ENCODE measurements around the gene ATP2C2. TPM values are rescaled to one million over a fixed set of nuclear protein-coding genes. Genes with fewer than 3 reads are reported as not detected.

The ATP2C2 gene
- total and polyA plus RNA-seq, 9 of the 15 experiments (the other 6 are each of a cell fraction or from before 2014, with no cell fraction given): 0.75 TPM; not detected in 8

DNA sequence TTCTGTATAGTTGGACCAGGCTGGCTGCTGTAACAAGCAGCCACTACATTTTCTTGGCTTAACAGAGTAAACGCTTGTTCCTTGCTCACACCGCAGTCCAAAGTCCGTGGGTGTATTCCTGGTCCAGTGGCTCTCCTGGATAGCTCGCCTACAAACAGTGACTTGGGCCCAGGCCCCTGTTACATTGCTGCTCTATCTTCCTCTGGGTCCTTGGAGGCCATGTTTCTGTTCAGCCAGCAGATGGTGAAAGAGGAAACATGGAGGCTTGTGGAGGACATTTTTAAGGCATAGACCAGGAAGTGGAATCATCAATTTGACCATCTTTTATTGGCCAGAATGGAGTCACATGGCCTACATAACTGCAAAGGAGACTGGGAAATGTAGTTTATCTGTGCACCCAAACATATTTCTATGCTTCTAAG lies 55.1 kb downstream of the ATP2C2 start (continued):
- TF ChIP-seq, protein P1, sequence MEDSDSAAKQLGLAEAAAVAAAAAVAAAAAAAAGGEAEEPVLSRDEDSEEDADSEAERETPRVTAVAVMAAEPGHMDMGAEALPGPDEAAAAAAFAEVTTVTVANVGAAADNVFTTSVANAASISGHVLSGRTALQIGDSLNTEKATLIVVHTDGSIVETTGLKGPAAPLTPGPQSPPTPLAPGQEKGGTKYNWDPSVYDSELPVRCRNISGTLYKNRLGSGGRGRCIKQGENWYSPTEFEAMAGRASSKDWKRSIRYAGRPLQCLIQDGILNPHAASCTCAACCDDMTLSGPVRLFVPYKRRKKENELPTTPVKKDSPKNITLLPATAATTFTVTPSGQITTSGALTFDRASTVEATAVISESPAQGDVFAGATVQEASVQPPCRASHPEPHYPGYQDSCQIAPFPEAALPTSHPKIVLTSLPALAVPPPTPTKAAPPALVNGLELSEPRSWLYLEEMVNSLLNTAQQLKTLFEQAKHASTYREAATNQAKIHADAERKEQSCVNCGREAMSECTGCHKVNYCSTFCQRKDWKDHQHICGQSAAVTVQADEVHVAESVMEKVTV (CRISPR knock-in tag; IDR thresholded peaks at IDR 0.05): 0 out of 2 replicates have a peak, but pooled peaks have one; percentile 16
- TF ChIP-seq SIN3B (IDR thresholded peaks at IDR 0.05; ENCODE audit: low read depth) (no peak), FUS (optimal IDR thresholded peaks at IDR 0.05; ENCODE audit: low read depth, low read length) (no peak), CBX3 (IDR thresholded peaks at IDR 0.05; ENCODE audit: borderline replicate concordance in 1 of 2, low read length in 2 of 2) (peak in 1 of 2 experiments; percentile 98; a peak in 2 of 3 replicates), BCL6 (CRISPR knock-in tag; IDR thresholded peaks at IDR 0.05) (peak; percentile 72), HDAC8 (tag; IDR thresholded peaks at IDR 0.05) (peak; percentile 90), KLF13 (tag; IDR thresholded peaks at IDR 0.05; ENCODE audit: borderline replicate concordance, low read depth) (0 out of 2 replicates have a peak, but pooled peaks have one; percentile 48), TBP (optimal IDR thresholded peaks at IDR 0.05; ENCODE audit: low read depth, low read length) (no peak), ZC3H11A (IDR thresholded peaks at IDR 0.05; ENCODE audit: low read depth, low read length) (no peak), POLR2A (conservative IDR thresholded peaks at IDR 0.05) (no peak)
- TF ChIP-seq, protein P2, sequence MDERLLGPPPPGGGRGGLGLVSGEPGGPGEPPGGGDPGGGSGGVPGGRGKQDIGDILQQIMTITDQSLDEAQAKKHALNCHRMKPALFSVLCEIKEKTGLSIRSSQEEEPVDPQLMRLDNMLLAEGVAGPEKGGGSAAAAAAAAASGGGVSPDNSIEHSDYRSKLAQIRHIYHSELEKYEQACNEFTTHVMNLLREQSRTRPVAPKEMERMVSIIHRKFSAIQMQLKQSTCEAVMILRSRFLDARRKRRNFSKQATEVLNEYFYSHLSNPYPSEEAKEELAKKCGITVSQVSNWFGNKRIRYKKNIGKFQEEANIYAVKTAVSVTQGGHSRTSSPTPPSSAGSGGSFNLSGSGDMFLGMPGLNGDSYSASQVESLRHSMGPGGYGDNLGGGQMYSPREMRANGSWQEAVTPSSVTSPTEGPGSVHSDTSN (CRISPR knock-in tag; IDR thresholded peaks at IDR 0.05; ENCODE audit: low read depth): no peak
- TF ChIP-seq, protein P2 (tag; conservative IDR thresholded peaks at IDR 0.05; ENCODE audit: low read depth): peak; percentile 24; the same call in 1 of the 2 replicates
- TF ChIP-seq, protein P3, sequence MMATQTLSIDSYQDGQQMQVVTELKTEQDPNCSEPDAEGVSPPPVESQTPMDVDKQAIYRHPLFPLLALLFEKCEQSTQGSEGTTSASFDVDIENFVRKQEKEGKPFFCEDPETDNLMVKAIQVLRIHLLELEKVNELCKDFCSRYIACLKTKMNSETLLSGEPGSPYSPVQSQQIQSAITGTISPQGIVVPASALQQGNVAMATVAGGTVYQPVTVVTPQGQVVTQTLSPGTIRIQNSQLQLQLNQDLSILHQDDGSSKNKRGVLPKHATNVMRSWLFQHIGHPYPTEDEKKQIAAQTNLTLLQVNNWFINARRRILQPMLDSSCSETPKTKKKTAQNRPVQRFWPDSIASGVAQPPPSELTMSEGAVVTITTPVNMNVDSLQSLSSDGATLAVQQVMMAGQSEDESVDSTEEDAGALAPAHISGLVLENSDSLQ (IDR thresholded peaks at IDR 0.05): no peak
- TF ChIP-seq, protein P4, sequence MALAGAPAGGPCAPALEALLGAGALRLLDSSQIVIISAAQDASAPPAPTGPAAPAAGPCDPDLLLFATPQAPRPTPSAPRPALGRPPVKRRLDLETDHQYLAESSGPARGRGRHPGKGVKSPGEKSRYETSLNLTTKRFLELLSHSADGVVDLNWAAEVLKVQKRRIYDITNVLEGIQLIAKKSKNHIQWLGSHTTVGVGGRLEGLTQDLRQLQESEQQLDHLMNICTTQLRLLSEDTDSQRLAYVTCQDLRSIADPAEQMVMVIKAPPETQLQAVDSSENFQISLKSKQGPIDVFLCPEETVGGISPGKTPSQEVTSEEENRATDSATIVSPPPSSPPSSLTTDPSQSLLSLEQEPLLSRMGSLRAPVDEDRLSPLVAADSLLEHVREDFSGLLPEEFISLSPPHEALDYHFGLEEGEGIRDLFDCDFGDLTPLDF (CRISPR knock-in tag; IDR thresholded peaks at IDR 0.05): no peak
- TF ChIP-seq, protein P5, sequence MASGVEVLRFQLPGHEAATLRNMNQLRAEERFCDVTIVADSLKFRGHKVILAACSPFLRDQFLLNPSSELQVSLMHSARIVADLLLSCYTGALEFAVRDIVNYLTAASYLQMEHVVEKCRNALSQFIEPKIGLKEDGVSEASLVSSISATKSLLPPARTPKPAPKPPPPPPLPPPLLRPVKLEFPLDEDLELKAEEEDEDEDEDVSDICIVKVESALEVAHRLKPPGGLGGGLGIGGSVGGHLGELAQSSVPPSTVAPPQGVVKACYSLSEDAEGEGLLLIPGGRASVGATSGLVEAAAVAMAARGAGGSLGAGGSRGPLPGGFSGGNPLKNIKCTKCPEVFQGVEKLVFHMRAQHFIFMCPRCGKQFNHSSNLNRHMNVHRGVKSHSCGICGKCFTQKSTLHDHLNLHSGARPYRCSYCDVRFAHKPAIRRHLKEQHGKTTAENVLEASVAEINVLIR (CRISPR knock-in tag; IDR thresholded peaks at IDR 0.05): peak; percentile 48
- TF ChIP-seq, protein P6, sequence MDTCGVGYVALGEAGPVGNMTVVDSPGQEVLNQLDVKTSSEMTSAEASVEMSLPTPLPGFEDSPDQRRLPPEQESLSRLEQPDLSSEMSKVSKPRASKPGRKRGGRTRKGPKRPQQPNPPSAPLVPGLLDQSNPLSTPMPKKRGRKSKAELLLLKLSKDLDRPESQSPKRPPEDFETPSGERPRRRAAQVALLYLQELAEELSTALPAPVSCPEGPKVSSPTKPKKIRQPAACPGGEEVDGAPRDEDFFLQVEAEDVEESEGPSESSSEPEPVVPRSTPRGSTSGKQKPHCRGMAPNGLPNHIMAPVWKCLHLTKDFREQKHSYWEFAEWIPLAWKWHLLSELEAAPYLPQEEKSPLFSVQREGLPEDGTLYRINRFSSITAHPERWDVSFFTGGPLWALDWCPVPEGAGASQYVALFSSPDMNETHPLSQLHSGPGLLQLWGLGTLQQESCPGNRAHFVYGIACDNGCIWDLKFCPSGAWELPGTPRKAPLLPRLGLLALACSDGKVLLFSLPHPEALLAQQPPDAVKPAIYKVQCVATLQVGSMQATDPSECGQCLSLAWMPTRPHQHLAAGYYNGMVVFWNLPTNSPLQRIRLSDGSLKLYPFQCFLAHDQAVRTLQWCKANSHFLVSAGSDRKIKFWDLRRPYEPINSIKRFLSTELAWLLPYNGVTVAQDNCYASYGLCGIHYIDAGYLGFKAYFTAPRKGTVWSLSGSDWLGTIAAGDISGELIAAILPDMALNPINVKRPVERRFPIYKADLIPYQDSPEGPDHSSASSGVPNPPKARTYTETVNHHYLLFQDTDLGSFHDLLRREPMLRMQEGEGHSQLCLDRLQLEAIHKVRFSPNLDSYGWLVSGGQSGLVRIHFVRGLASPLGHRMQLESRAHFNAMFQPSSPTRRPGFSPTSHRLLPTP (IDR thresholded peaks at IDR 0.05; ENCODE audit: borderline replicate concordance, extremely low read depth, insufficient read length): no peak

All from K562 (cell line).